Measurements from ENCODE around the gene PRKACA.

PRKACA gene

DNA sequence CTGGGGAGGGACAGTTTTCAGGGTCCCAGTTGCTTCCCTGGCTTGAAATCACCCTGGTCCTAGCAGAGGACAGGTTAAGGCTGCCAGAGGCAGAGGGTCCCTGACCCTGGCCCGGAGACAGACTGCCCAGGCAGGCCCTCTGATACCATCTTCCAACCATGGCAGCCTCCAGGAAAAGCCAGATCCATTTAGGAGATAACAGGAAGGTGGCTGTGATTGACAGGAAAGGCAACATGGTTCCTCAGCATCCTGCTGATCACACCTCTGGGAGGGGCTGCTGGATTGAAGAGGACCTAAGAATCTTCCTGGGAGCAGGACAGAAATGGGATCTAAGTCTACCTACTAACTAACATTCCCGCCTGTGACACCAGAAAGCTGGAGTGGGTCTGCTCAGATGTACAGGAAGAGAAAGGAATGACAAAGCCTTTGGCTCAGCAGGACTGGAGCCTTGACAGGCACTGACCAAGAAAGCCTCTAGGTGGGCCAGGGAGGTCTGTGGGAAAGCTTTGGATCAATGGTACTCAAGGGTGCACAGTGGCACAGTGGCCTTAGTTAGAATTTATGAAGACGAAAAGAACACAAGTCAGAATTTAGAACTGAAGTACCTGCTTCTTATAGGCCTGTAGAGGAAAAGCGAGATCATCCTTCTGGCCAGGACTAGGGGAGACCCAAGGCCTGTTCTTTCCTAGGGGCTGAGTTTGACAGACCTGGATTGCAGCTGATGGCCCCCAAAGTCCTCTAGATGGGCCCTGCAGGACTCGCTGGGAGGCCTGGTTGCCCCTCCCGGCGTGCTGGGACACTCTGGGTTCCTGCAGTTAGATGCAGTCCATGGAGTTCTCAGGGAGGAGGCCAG lies 2.3 kb upstream of the PRKACA start:
- H3K4me1 ChIP-seq (ENCODE audit: insufficient read depth, insufficient read length), result peaks cover 5% of the 10 kb centered on the region

DNA sequence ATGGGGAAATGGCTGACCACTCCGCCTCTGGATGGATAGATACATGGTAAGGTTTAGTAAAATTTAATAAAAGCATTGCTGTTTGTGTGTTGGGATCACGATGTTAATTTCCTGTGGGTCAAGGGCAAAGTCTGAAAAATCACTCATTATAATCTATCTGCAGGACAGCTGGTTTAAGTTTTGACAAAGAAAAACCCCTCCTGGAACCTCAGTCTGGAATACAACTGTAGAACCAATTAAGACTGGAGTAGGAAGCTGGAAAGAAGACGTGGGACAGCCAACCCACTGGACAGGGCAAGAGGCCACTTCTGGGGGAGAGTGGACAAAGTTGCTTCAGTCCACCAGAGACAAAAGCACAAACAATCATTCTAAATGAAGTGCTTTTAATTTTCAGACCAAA lies 1.6 kb upstream of the PRKACA start:
- no peaks in the 10 kb centered on the region for H3K27me3 ChIP-seq (ENCODE audit: insufficient read depth, insufficient read length)
- DNase-seq (ENCODE audit: low read depth, low spot score), result no peak
- TF ChIP-seq ZNF274 (IDR thresholded peaks at IDR 0.05; ENCODE audit: low read depth, low read length), result no peak
- no peak for TF ChIP-seq SUZ12 (IDR thresholded peaks at IDR 0.05; ENCODE audit: extremely low read depth, insufficient read depth, insufficient read length)
- TF ChIP-seq YY1 (IDR thresholded peaks at IDR 0.05; ENCODE audit: insufficient read depth, insufficient read length), result no peak
- H3K4me1 ChIP-seq (ENCODE audit: insufficient read depth, insufficient read length), result peaks cover 5% of the 10 kb centered on the region
- H3K4me3 ChIP-seq (ENCODE audit: insufficient read length, low read depth), result no peak overlapping the region
- peak overlapping the region; percentile 89 for H3K9ac ChIP-seq (ENCODE audit: insufficient read length, low read depth)
- no peaks in the 10 kb centered on the region for H3K9me3 ChIP-seq (ENCODE audit: insufficient read depth, low read length)
- H3K36me3 ChIP-seq (ENCODE audit: insufficient read depth, insufficient read length, low read length), result peaks cover 32% of the 10 kb centered on the region

More for the DNA sequence above, 2.3 kb upstream of the PRKACA start:
- Histone ChIP-seq H3K36me3 (ENCODE audit: insufficient read depth, insufficient read length, low read length) (peaks cover 39% of the 10 kb centered on the region), H3K9me3 (ENCODE audit: insufficient read depth, low read length) (no peaks in the 10 kb centered on the region), H3K27me3 (ENCODE audit: insufficient read depth, insufficient read length) (no peaks in the 10 kb centered on the region), H3K4me3 (ENCODE audit: insufficient read length, low read depth) (no peak overlapping the region), H3K9ac (ENCODE audit: insufficient read length, low read depth) (no peak overlapping the region)
- DNase-seq (ENCODE audit: low read depth, low spot score), result no peak
- TF ChIP-seq SUZ12 (IDR thresholded peaks at IDR 0.05; ENCODE audit: extremely low read depth, insufficient read depth, insufficient read length) (no peak), YY1 (IDR thresholded peaks at IDR 0.05; ENCODE audit: insufficient read depth, insufficient read length) (no peak), ZNF274 (IDR thresholded peaks at IDR 0.05; ENCODE audit: low read depth, low read length) (no peak)

DNA sequence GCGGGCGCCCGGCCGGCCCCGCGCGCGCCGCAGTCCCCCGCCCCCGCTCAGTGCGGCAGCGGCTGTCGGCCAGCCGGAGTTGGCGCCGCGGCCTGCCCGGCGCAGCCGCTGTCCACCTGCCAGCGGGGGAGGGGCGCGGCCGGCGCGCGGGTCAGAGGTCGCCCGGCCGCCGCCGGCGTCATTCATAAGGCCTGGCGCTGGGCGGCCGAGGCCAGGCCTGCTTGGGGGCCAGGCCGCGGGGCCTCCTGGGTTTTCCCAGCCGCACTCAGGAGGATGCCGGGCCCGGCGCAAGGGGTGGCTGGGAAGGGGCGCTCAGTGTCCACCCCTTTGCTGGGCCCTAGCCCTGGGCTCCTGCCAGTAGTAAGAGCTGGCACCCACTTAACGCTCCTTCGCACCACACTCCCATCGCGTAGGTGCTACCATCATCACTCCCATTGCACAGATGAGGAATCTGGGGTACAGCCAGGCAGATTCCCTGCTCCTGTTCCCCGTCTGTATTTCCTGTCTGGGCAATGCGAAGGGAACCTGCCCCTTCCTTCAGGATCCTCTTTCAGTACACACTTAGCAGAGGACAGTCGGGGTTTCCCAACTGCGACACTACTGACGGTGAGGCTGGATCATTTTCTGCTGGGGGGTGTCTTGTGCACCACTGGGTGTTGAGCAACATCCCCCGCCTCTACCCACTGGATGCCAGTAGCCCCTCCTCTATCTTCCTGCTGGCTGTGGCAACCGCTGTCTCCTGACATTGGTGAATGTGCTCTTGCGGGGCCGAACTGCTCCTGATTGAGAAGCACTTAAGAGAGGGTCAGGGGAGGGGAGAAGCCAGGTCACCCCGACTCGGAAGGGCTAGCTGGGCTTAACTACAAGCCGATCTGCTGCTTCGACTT lies 846 bp upstream of the PRKACA start:
- peak overlapping the region; percentile 89 for H3K9ac ChIP-seq (ENCODE audit: insufficient read length, low read depth)
- no peaks in the 10 kb centered on the region for H3K9me3 ChIP-seq (ENCODE audit: insufficient read depth, low read length)
- TF ChIP-seq SUZ12 (IDR thresholded peaks at IDR 0.05; ENCODE audit: extremely low read depth, insufficient read depth, insufficient read length) (no peak), ZNF274 (IDR thresholded peaks at IDR 0.05; ENCODE audit: low read depth, low read length) (no peak), YY1 (IDR thresholded peaks at IDR 0.05; ENCODE audit: insufficient read depth, insufficient read length) (no peak)
- peaks cover 28% of the 10 kb centered on the region for H3K36me3 ChIP-seq (ENCODE audit: insufficient read depth, insufficient read length, low read length)
- H3K27me3 ChIP-seq (ENCODE audit: insufficient read depth, insufficient read length), result no peaks in the 10 kb centered on the region
- DNase-seq (ENCODE audit: low read depth, low spot score), result no peak
- peaks cover 8% of the 10 kb centered on the region for H3K4me1 ChIP-seq (ENCODE audit: insufficient read depth, insufficient read length)
- peak overlapping the region; percentile 36 for H3K4me3 ChIP-seq (ENCODE audit: insufficient read length, low read depth)

- no peaks in the 10 kb centered on the region for H3K9me3 ChIP-seq (ENCODE audit: insufficient read depth, low read length)
- peaks cover 21% of the 10 kb centered on the region for H3K36me3 ChIP-seq (ENCODE audit: insufficient read depth, insufficient read length, low read length)
- H3K4me3 ChIP-seq (ENCODE audit: insufficient read length, low read depth), result peak overlapping the region; percentile 72
- H3K27me3 ChIP-seq (ENCODE audit: insufficient read depth, insufficient read length), result no peaks in the 10 kb centered on the region
- peaks cover 21% of the 10 kb centered on the region for H3K4me1 ChIP-seq (ENCODE audit: insufficient read depth, insufficient read length)
- no peak for DNase-seq (ENCODE audit: low read depth, low spot score)
- peak overlapping the region; percentile 82 for H3K9ac ChIP-seq (ENCODE audit: insufficient read length, low read depth)
- TF ChIP-seq SUZ12 (IDR thresholded peaks at IDR 0.05; ENCODE audit: extremely low read depth, insufficient read depth, insufficient read length) (no peak), ZNF274 (IDR thresholded peaks at IDR 0.05; ENCODE audit: low read depth, low read length) (no peak), YY1 (IDR thresholded peaks at IDR 0.05; ENCODE audit: insufficient read depth, insufficient read length) (no peak)
Measured at GRCh38 chr19:14116918-14117578, 514 bp downstream of the PRKACA start.

- TF ChIP-seq YY1 (IDR thresholded peaks at IDR 0.05; ENCODE audit: insufficient read depth, insufficient read length), result no peak
- no peak for TF ChIP-seq SUZ12 (IDR thresholded peaks at IDR 0.05; ENCODE audit: extremely low read depth, insufficient read depth, insufficient read length)
- no peak for TF ChIP-seq ZNF274 (IDR thresholded peaks at IDR 0.05; ENCODE audit: low read depth, low read length)
- Histone ChIP-seq H3K4me1 (ENCODE audit: insufficient read depth, insufficient read length) (peaks cover 21% of the 10 kb centered on the region), H3K9ac (ENCODE audit: insufficient read length, low read depth) (peak overlapping the region; percentile 82), H3K9me3 (ENCODE audit: insufficient read depth, low read length) (no peaks in the 10 kb centered on the region), H3K4me3 (ENCODE audit: insufficient read length, low read depth) (peak overlapping the region; percentile 72), H3K27me3 (ENCODE audit: insufficient read depth, insufficient read length) (no peaks in the 10 kb centered on the region), H3K36me3 (ENCODE audit: insufficient read depth, insufficient read length, low read length) (peaks cover 21% of the 10 kb centered on the region)
- no peak for DNase-seq (ENCODE audit: low read depth, low spot score)
Measured at GRCh38 chr19:14116525-14116917, 1.0 kb downstream of the PRKACA start.

DNA sequence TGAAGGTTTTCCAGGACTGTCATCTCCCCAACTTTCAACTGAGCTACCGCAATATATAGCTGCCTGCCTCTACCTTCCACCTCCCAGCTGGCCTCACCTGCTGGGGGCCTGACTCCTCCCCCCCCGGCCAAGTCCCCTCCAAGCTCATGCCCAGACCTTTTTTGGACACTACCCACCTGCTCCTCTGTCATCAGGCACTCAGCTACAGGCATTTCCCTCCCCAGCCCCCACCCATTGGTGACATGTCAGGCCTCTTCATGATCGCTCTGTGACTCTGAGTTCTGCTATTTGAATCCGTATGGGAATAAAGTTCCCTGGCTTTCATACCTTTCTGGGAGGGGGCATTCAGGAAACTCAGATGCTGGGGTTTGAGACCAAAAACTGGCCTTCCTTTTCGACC lies 1.8 kb downstream of the PRKACA start:
- H3K9ac ChIP-seq (ENCODE audit: insufficient read length, low read depth), result no peak overlapping the region
- H3K9me3 ChIP-seq (ENCODE audit: insufficient read depth, low read length), result no peaks in the 10 kb centered on the region
- peaks cover 13% of the 10 kb centered on the region for H3K36me3 ChIP-seq (ENCODE audit: insufficient read depth, insufficient read length, low read length)
- no peaks in the 10 kb centered on the region for H3K27me3 ChIP-seq (ENCODE audit: insufficient read depth, insufficient read length)
- peaks cover 23% of the 10 kb centered on the region for H3K4me1 ChIP-seq (ENCODE audit: insufficient read depth, insufficient read length)
- no peak overlapping the region for H3K4me3 ChIP-seq (ENCODE audit: insufficient read length, low read depth)
- TF ChIP-seq ZNF274 (IDR thresholded peaks at IDR 0.05; ENCODE audit: low read depth, low read length), result no peak
- no peak for TF ChIP-seq SUZ12 (IDR thresholded peaks at IDR 0.05; ENCODE audit: extremely low read depth, insufficient read depth, insufficient read length)
- no peak for TF ChIP-seq YY1 (IDR thresholded peaks at IDR 0.05; ENCODE audit: insufficient read depth, insufficient read length)
- no peak for DNase-seq (ENCODE audit: low read depth, low spot score)
